ENCODE data around the gene C14orf39. TPM values are rescaled to one million over a fixed set of nuclear protein-coding genes. Genes with fewer than 3 reads are reported as not detected.
A peak's percentile ranks its signal among the peaks of the same experiment; 100 is the strongest.

The C14orf39 gene
- total and polyA plus RNA-seq, 2 of the 8 experiments (the other 6 are each of a cell fraction or from before 2014, with no cell fraction given): 0.18 to 1.2 TPM

GRCh38 chr14:60514741-60515491, 29.1 kb upstream of the C14orf39 start (continued):
- TF ChIP-seq BCL11A (IDR thresholded peaks at IDR 0.05; ENCODE audit: low read depth in 2 of 2, low read length in 2 of 2) (no peak), EZH2 (IDR thresholded peaks at IDR 0.05; ENCODE audit: low read depth, low read length, severe bottlenecking) (no peak), TBP (IDR thresholded peaks at IDR 0.05; ENCODE audit: low read depth, low read length) (no peak), SUZ12 (IDR thresholded peaks at IDR 0.05; ENCODE audit: low read length) (peak; percentile 54), JUND (IDR thresholded peaks at IDR 0.05; ENCODE audit: low read length) (no peak), HDAC2 (IDR thresholded peaks at IDR 0.05; ENCODE audit: borderline replicate concordance in 1 of 2, low read depth in 2 of 2, low read length in 2 of 2) (peak in 1 of 2 experiments; percentile 34; a peak in 3 of 4 replicates), RBBP5 (IDR thresholded peaks at IDR 0.05; ENCODE audit: borderline replicate concordance, low read depth, low read length) (0 out of 2 replicates have a peak, but pooled peaks have one; percentile 1), TAF1 (IDR thresholded peaks at IDR 0.05; ENCODE audit: low read depth, low read length) (peak; percentile 48; the same call in 1 of the 2 replicates), SIN3A (conservative IDR thresholded peaks at IDR 0.05 in 1 of 2, IDR thresholded peaks at IDR 0.05 in 1 of 2; ENCODE audit: low read depth in 1 of 2, low read length in 2 of 2) (0 out of 4 replicates have a peak, but pooled peaks of 1 of the 2 experiments have one; percentile 26), KDM5A (IDR thresholded peaks at IDR 0.05; ENCODE audit: low read length) (no peak), TAF7 (optimal IDR thresholded peaks at IDR 0.05; ENCODE audit: borderline replicate concordance, low read depth, low read length) (no peak), CTBP2 (IDR thresholded peaks at IDR 0.05; ENCODE audit: borderline replicate concordance, insufficient read depth, insufficient read length, low read length) (no peak), JUN (IDR thresholded peaks at IDR 0.05; ENCODE audit: low read depth, low read length) (no peak), EP300 (IDR thresholded peaks at IDR 0.05; ENCODE audit: borderline replicate concordance in 1 of 2, low read depth in 2 of 2, low read length in 2 of 2) (no peak), RNF2 (IDR thresholded peaks at IDR 0.05; ENCODE audit: borderline replicate concordance, low read depth, low read length, missing control alignments, poor library complexity, severe bottlenecking) (peak; percentile 77)
- TF ChIP-seq, protein P1, sequence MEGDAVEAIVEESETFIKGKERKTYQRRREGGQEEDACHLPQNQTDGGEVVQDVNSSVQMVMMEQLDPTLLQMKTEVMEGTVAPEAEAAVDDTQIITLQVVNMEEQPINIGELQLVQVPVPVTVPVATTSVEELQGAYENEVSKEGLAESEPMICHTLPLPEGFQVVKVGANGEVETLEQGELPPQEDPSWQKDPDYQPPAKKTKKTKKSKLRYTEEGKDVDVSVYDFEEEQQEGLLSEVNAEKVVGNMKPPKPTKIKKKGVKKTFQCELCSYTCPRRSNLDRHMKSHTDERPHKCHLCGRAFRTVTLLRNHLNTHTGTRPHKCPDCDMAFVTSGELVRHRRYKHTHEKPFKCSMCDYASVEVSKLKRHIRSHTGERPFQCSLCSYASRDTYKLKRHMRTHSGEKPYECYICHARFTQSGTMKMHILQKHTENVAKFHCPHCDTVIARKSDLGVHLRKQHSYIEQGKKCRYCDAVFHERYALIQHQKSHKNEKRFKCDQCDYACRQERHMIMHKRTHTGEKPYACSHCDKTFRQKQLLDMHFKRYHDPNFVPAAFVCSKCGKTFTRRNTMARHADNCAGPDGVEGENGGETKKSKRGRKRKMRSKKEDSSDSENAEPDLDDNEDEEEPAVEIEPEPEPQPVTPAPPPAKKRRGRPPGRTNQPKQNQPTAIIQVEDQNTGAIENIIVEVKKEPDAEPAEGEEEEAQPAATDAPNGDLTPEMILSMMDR (IDR thresholded peaks at IDR 0.05; ENCODE audit: control extremely low read depth in 1 of 3, insufficient read depth in 1 of 3, low read depth in 1 of 3, low read length in 3 of 3): peak; percentile 32 to 58 (median 54)

All from H1 (cell line).